GM12878 (cell line): ENCODE results near the gene MARCHF9. TPM values are rescaled to one million over a fixed set of nuclear protein-coding genes. Genes with fewer than 3 reads are reported as not detected.

Experiments
- ATAC-seq: fragments of 200-7000 bp; cut with Tn5 transposase; 3 replicates; pipeline ENCODE4 v1.9.1; 2020; ENCODE audit warnings: mild to moderate bottlenecking, moderate library complexity
- BruUV-seq: library from RNA; stranded (reverse); fragments of 400-500 nt; replicated peaks from 2 replicates; lab custom pipeline; 2021; lab: Mats Ljungman, UMichigan
- CTCF ChIA-PET: fragments of 300-600 bp; sonication (Branson Sonifier 250); formaldehyde crosslinking; extraction: SDS; loops from one replicate; lab custom pipeline; 2021; ENCODE audit warnings: inconsistent platforms; lab: Yijun Ruan, JAX
- POLR2A ChIA-PET: fragments of 350-600 bp; formaldehyde crosslinking; extraction: SDS; loops from one replicate; lab custom pipeline; 2021; ENCODE audit warnings: inconsistent platforms; lab: Charles Lee
- RAD21 ChIA-PET: fragments of 300-600 bp; sonication (Branson Sonifier 250); formaldehyde crosslinking; loops from one replicate; lab custom pipeline; 2023; ENCODE audit warnings: antibody characterized with exemption; ENCODE audit not compliant: unreplicated experiment; lab: Charles Lee
- SMC1A ChIA-PET: fragments of 300-600 bp; sonication (Branson Sonifier 250); formaldehyde crosslinking; loops from one replicate; lab custom pipeline; 2023; ENCODE audit not compliant: unreplicated experiment, uncharacterized antibody; lab: Charles Lee
- DNase-seq: peaks from one replicate; pipeline ENCODE4 v3.0.0-alpha.2; 2011; ENCODE audit warnings: low read depth, low spot score
- FAIRE-seq: peaks from 3 replicates; lab custom pipeline; 2011; peaks lifted over from hg19 to GRCh38; lab: Jason Lieb, UNC
- H2AFZ ChIP-seq: 2 replicates; pipeline ENCODE4 v1.6.0; 2011; ENCODE audit warnings: low read depth, low read length, control low read depth; ENCODE audit not compliant: control insufficient read depth
- H3K27ac ChIP-seq: 2 replicates; pipeline ENCODE4 v1.5.1; 2011; ENCODE audit warnings: control low read depth; ENCODE audit not compliant: control insufficient read depth, insufficient read depth
- H3K27me3 ChIP-seq, 2 experiments: replicated peaks in 1 of 2; 2 replicates each; pipeline versions ENCODE4 v1.6.0 to v1.6.1; 2011; ENCODE audit warnings: low read length in 1 of 2; ENCODE audit not compliant: control insufficient read depth in 2 of 2, insufficient read depth in 2 of 2
- H3K36me3 ChIP-seq, 2 experiments: 2 replicates each; pipeline ENCODE4 v1.5.1; 2011; ENCODE audit warnings: low read length in 1 of 2; ENCODE audit not compliant: control insufficient read depth in 2 of 2, insufficient read depth in 2 of 2
- H3K4me1 ChIP-seq: 2 replicates; pipeline ENCODE4 v1.6.1; 2011; ENCODE audit warnings: mild to moderate bottlenecking, low read length, moderate library complexity, mixed read lengths; ENCODE audit not compliant: control insufficient read depth, insufficient read depth
- H3K4me2 ChIP-seq: 2 replicates; pipeline ENCODE4 v1.6.0; 2011; ENCODE audit warnings: control low read depth; ENCODE audit not compliant: control insufficient read depth, insufficient read depth
- H3K4me3 ChIP-seq: fragments of 200-600 bp; sonication (generic); 2 replicates; pipeline ENCODE4 v1.5.1; 2016
- H3K79me2 ChIP-seq: 2 replicates; pipeline ENCODE4 v1.6.0; 2011; ENCODE audit warnings: low read length; ENCODE audit not compliant: control insufficient read depth, insufficient read depth
- H3K9ac ChIP-seq: 2 replicates; pipeline ENCODE4 v1.8.0; 2011; ENCODE audit warnings: low read length, control low read depth, mixed read lengths; ENCODE audit not compliant: control insufficient read depth, insufficient read depth
- H3K9me3 ChIP-seq: replicated peaks from 3 replicates; pipeline ENCODE4 v1.5.1; 2011; ENCODE audit warnings: mild to moderate bottlenecking, low read length; ENCODE audit not compliant: control insufficient read depth, insufficient read depth
- H4K20me1 ChIP-seq: 2 replicates; pipeline ENCODE4 v1.6.0; 2011; ENCODE audit not compliant: control insufficient read depth, insufficient read depth
- BRCA1 ChIP-seq: IDR thresholded peaks from 2 replicates; pipeline ENCODE4 v1.6.1; 2011; ENCODE audit warnings: low read depth, low read length, improper control_type of control experiment
- CHD1 ChIP-seq: IDR thresholded peaks from 2 replicates; pipeline ENCODE4 v1.6.1; 2012; ENCODE audit warnings: low read depth, low read length, improper control_type of control experiment
- CHD4 ChIP-seq: fragments of 200-600 bp; sonication (generic); IDR thresholded peaks from 2 replicates; pipeline ENCODE4 v1.6.1; 2016; ENCODE audit warnings: mild to moderate bottlenecking
- CREB1 ChIP-seq: IDR thresholded peaks from 2 replicates; pipeline ENCODE4 v1.6.1; 2012; ENCODE audit warnings: low read depth, mild to moderate bottlenecking, inconsistent platforms
- CREM ChIP-seq: IDR thresholded peaks from 2 replicates; pipeline ENCODE4 v1.6.1; 2014; ENCODE audit warnings: antibody characterized with exemption, low read depth
- HSF1 ChIP-seq: fragments of 150-350 bp; IDR thresholded peaks from 2 replicates; pipeline ENCODE4 v1.6.1; 2014; ENCODE audit warnings: mild to moderate bottlenecking, low read depth, low read length
- IRF5 ChIP-seq: fragments of 450-650 bp; IDR thresholded peaks from 2 replicates; pipeline ENCODE4 v1.6.1; 2017; ENCODE audit warnings: borderline replicate concordance
- MEF2A ChIP-seq: IDR thresholded peaks from 2 replicates; pipeline ENCODE4 v1.6.1; 2011; ENCODE audit warnings: low read depth, mild to moderate bottlenecking, low read length, moderate library complexity; ENCODE audit not compliant: insufficient read depth
- MXI1 ChIP-seq: fragments of 150-350 bp; IDR thresholded peaks from 2 replicates; pipeline ENCODE4 v1.6.1; 2011; ENCODE audit warnings: low read depth, mild to moderate bottlenecking, inconsistent platforms, low read length, improper control_type of control experiment
- POLR2AphosphoS5 ChIP-seq: IDR thresholded peaks from 2 replicates; pipeline ENCODE4 v1.6.1; 2011; ENCODE audit warnings: mild to moderate bottlenecking, low read length, inconsistent platforms
- RBBP5 ChIP-seq: fragments of 200-600 bp; sonication (generic); conservative IDR thresholded peaks from 2 replicates; pipeline ENCODE4 v1.6.1; 2016
- RELA ChIP-seq: fragments of 450-650 bp; IDR thresholded peaks from 2 replicates; pipeline ENCODE4 v1.8.0; 2014; ENCODE audit warnings: borderline replicate concordance; ENCODE audit not compliant: partially characterized antibody
- SIN3A ChIP-seq: IDR thresholded peaks from 2 replicates; pipeline ENCODE4 v1.6.1; 2012; ENCODE audit warnings: low read depth, low read length, improper control_type of control experiment
- SUPT20H ChIP-seq: IDR thresholded peaks from 2 replicates; pipeline ENCODE4 v1.6.1; 2011; ENCODE audit warnings: low read depth, mild to moderate bottlenecking, low read length, moderate library complexity, borderline replicate concordance; ENCODE audit not compliant: control insufficient read depth
- TCF12 ChIP-seq: IDR thresholded peaks from 2 replicates; pipeline ENCODE4 v1.6.1; 2011; ENCODE audit warnings: low read depth, mild to moderate bottlenecking, low read length
- ZNF217 ChIP-seq: fragments of 450-650 bp; IDR thresholded peaks from 2 replicates; pipeline ENCODE4 v1.6.1; 2017; ENCODE audit warnings: antibody characterized with exemption, mild to moderate bottlenecking
- ZNF24 ChIP-seq: fragments of 450-650 bp; IDR thresholded peaks from 2 replicates; pipeline ENCODE4 v1.6.1; 2017; ENCODE audit warnings: antibody characterized with exemption, mild to moderate bottlenecking
- ZZZ3 ChIP-seq: IDR thresholded peaks from 2 replicates; pipeline ENCODE4 v1.6.1; 2011; ENCODE audit warnings: low read depth; ENCODE audit not compliant: control insufficient read depth, insufficient read length
- WGBS: methylation state at CpG from one replicate; pipeline ENCODE4 v1.1.6; 2016; ENCODE audit warnings: low lambda C conversion rate; ENCODE audit not compliant: insufficient replicate concordance, insufficient coverage; ENCODE audit errors: missing lambda C conversion rate; 5-methylcytosine and 5-hydroxymethylcytosine counted together
- in situ Hi-C: fragments of 300-500 bp; cut with MboI; formaldehyde crosslinking; loops from 9 replicates; pipeline ENCODE4 v1.14.3; 2018; ENCODE audit warnings: mixed read lengths
- intact Hi-C: fragments of 100-400 bp; cut with micrococcal nuclease; formaldehyde crosslinking; loops from one replicate; pipeline ENCODE4 v1.14.2; 2022; ENCODE audit not compliant: unreplicated experiment
- polyA plus RNA-seq, 11 experiments: library from polyadenylated mRNA; depleted of rRNA in 4 of 11; unstranded in 6 of 11; stranded (reverse) in 5 of 11; fragments of >200 nt; fragmentation: Nextera tagmentation in 4 of 11; fragmentation: Illumina TruSeq in 1 of 11; extraction: Ambion mirVana in 4 of 11; extraction: Trizol in 1 of 11; gene quantifications; 1 replicate in 1 of 11; 2 replicates in 10 of 11; pipeline versions ENCODE4 v1.2.1 to v1.2.3, GENCODE V29; 2011 to 2016; ENCODE audit warnings: inconsistent platforms in 2 of 11, missing spikeins in 2 of 11, low read depth in 1 of 11
- total RNA-seq, 4 experiments: library from RNA; depleted of rRNA in 3 of 4; stranded (reverse); fragments of >200 nt in 3 of 4; fragmentation: Illumina TruSeq in 1 of 4; extraction: Trizol in 1 of 4; gene quantifications; 2 replicates each; pipeline versions ENCODE4 v1.2.1 to v1.2.3, GENCODE V29; 2013 to 2021
- TF ChIP-seq, protein P1 (sequence below): IDR thresholded peaks from 2 replicates; pipeline ENCODE4 v1.6.1; 2012; ENCODE audit warnings: improper control_type of control experiment, low read depth, low read length; ENCODE audit not compliant: insufficient replicate concordance

Gene MARCHF9
- total and polyA plus RNA-seq, 10 of the 15 experiments (the other 5 are each of a cell fraction or from before 2014, with no cell fraction given) = 2.4 to 29.3 (median 13.0) TPM

GRCh38 chr12:57800965-57801364 is 46.1 kb downstream of the MARCHF9 start:
- no peak for DNase-seq
- Histone ChIP-seq H4K20me1 (no peaks in the 10 kb centered on the region), H3K4me2 (no peak overlapping the region), H3K79me2 (no peaks in the 10 kb centered on the region), H3K36me3 (peaks cover 5 to 17% of the 10 kb centered on the region in 2 experiments), H3K9ac (no peak overlapping the region), H3K27me3 (no peaks in the 10 kb centered on the region), H3K27ac (no peak overlapping the region), H3K4me3 (no peak overlapping the region), H3K9me3 (no peaks in the 10 kb centered on the region), H2AFZ (no peak overlapping the region), H3K4me1 (no peaks in the 10 kb centered on the region)
- in situ Hi-C loops (no loop called here), intact Hi-C loops (no loop called here)
- RAD21 ChIA-PET = no interaction called here
- POLR2A ChIA-PET = no interaction called here
- TF ChIP-seq ZNF24 (no peak), ZZZ3 (no peak), CHD1 (no peak), BRCA1 (no peak), CREM (no peak), CREB1 (no peak), ZNF217 (no peak), RELA (no peak), SUPT20H (no peak), IRF5 (no peak), CHD4 (no peak), MXI1 (no peak), SIN3A (no peak), RBBP5 (no peak), HSF1 (no peak), POLR2AphosphoS5 (no peak), TCF12 (no peak), MEF2A (no peak)
- TF ChIP-seq, protein P1, sequence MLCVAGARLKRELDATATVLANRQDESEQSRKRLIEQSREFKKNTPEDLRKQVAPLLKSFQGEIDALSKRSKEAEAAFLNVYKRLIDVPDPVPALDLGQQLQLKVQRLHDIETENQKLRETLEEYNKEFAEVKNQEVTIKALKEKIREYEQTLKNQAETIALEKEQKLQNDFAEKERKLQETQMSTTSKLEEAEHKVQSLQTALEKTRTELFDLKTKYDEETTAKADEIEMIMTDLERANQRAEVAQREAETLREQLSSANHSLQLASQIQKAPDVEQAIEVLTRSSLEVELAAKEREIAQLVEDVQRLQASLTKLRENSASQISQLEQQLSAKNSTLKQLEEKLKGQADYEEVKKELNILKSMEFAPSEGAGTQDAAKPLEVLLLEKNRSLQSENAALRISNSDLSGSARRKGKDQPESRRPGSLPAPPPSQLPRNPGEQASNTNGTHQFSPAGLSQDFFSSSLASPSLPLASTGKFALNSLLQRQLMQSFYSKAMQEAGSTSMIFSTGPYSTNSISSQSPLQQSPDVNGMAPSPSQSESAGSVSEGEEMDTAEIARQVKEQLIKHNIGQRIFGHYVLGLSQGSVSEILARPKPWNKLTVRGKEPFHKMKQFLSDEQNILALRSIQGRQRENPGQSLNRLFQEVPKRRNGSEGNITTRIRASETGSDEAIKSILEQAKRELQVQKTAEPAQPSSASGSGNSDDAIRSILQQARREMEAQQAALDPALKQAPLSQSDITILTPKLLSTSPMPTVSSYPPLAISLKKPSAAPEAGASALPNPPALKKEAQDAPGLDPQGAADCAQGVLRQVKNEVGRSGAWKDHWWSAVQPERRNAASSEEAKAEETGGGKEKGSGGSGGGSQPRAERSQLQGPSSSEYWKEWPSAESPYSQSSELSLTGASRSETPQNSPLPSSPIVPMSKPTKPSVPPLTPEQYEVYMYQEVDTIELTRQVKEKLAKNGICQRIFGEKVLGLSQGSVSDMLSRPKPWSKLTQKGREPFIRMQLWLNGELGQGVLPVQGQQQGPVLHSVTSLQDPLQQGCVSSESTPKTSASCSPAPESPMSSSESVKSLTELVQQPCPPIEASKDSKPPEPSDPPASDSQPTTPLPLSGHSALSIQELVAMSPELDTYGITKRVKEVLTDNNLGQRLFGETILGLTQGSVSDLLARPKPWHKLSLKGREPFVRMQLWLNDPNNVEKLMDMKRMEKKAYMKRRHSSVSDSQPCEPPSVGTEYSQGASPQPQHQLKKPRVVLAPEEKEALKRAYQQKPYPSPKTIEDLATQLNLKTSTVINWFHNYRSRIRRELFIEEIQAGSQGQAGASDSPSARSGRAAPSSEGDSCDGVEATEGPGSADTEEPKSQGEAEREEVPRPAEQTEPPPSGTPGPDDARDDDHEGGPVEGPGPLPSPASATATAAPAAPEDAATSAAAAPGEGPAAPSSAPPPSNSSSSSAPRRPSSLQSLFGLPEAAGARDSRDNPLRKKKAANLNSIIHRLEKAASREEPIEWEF = no peak
- 98% methylated on average over 3 of the region's 3 CpGs for WGBS
- SMC1A ChIA-PET = interaction anchor here (0.9 to 3.1 kb wide), 4 partner anchors 32 to 103 kb away, joined by 3 to 22 read pairs (median 9); no protein-coding TSS in a partner anchor
- CTCF ChIA-PET = interaction anchor here (0.8 to 9.5 kb wide), 6 partner anchors 9 to 103 kb away, joined by 3 to 87 read pairs (median 3); no protein-coding TSS in a partner anchor
- no peak for FAIRE-seq
- no peak for ATAC-seq
- no TSS peak for BruUV-seq
